ENCODE results near the gene PTPN2. TPM values are rescaled to one million over a fixed set of nuclear protein-coding genes. Genes with fewer than 3 reads are reported as not detected.
"Not testable (repeated sequence)": the region's sequence is repeated elsewhere in the genome, so short reads cannot be mapped to it uniquely, and the experiment has no call there.

The PTPN2 gene
- total RNA-seq, 1 donor from 2014 or later: 38.5 TPM

GRCh38 chr18:12895014-12895413 lies 11.0 kb upstream of the PTPN2 start:
- peak; percentile 12 for DNase-seq (ENCODE audit: low read depth)

GRCh38 chr18:12891561-12891960 lies 7.5 kb upstream of the PTPN2 start:
- no peak for DNase-seq (ENCODE audit: low read depth)

- DNase-seq (ENCODE audit: low read depth): peak; percentile 21
Measured at GRCh38 chr18:12890964-12891363, 6.9 kb upstream of the PTPN2 start.

- DNase-seq (ENCODE audit: low read depth): no peak
Measured at GRCh38 chr18:12886498-12887126, 2.6 kb upstream of the PTPN2 start.

- DNase-seq (ENCODE audit: low read depth): no peak
Measured at GRCh38 chr18:12885500-12885899, 1.5 kb upstream of the PTPN2 start.

- DNase-seq (ENCODE audit: low read depth): no peak
Measured at GRCh38 chr18:12884406-12885323, 628 bp upstream of the PTPN2 start.

- DNase-seq (ENCODE audit: low read depth): no peak
Measured at GRCh38 chr18:12883372-12883683, 709 bp downstream of the PTPN2 start.

- peak; percentile 74 for DNase-seq (ENCODE audit: low read depth)
Measured at GRCh38 chr18:12882453-12883371, 1.3 kb downstream of the PTPN2 start.

- no peak for DNase-seq (ENCODE audit: low read depth)
Measured at GRCh38 chr18:12880541-12880910, 3.5 kb downstream of the PTPN2 start.

GRCh38 chr18:12879840-12880540 lies 4.0 kb downstream of the PTPN2 start:
- DNase-seq (ENCODE audit: low read depth): no peak

- not testable (repeated sequence) for DNase-seq (ENCODE audit: low read depth)
Measured at GRCh38 chr18:12874992-12875391, 9.0 kb downstream of the PTPN2 start.

- not testable (repeated sequence) for DNase-seq (ENCODE audit: low read depth)
Measured at GRCh38 chr18:12873961-12874567, 10.0 kb downstream of the PTPN2 start.

- DNase-seq (ENCODE audit: low read depth): no peak
Measured at GRCh38 chr18:12872408-12872807, 11.6 kb downstream of the PTPN2 start.

GRCh38 chr18:12868576-12868975 lies 15.5 kb downstream of the PTPN2 start:
- DNase-seq (ENCODE audit: low read depth): no peak

GRCh38 chr18:12867441-12868123 lies 16.5 kb downstream of the PTPN2 start:
- DNase-seq (ENCODE audit: low read depth): no peak

GRCh38 chr18:12863687-12864216 lies 20.3 kb downstream of the PTPN2 start:
- no peak for DNase-seq (ENCODE audit: low read depth)

- no peak for DNase-seq (ENCODE audit: low read depth)
Measured at GRCh38 chr18:12862874-12863482, 21.1 kb downstream of the PTPN2 start.

GRCh38 chr18:12862467-12862866 lies 21.6 kb downstream of the PTPN2 start:
- DNase-seq (ENCODE audit: low read depth): peak; percentile 14

- DNase-seq (ENCODE audit: low read depth): no peak
Measured at GRCh38 chr18:12861637-12862036, 22.4 kb downstream of the PTPN2 start.
